Neural crest cell (in vitro differentiated cells): Measurements from ENCODE around the gene RIT2. TPM values are rescaled to one million over a fixed set of nuclear protein-coding genes. Genes with fewer than 3 reads are reported as not detected.
A peak's percentile ranks its signal among the peaks of the same experiment; 100 is the strongest.

Source experiments
- DNase-seq: peaks from one replicate; pipeline ENCODE4 v3.0.0; 2021; ENCODE audit warnings: low read depth, mixed read lengths, low spot score
- H3K27ac Mint-ChIP-seq: one replicate; pipeline ENCODE4 v1.8.0; 2021; ENCODE audit warnings: mild to moderate bottlenecking, mixed read lengths; ENCODE audit not compliant: unreplicated experiment
- H3K27me3 Mint-ChIP-seq: 2 replicates; pipeline ENCODE4 v1.8.0; 2021; ENCODE audit warnings: low read depth, mild to moderate bottlenecking, mixed read lengths
- H3K36me3 Mint-ChIP-seq: 2 replicates; pipeline ENCODE4 v1.8.0; 2021; ENCODE audit warnings: low read depth, mild to moderate bottlenecking, mixed read lengths
- H3K4me1 Mint-ChIP-seq: 2 replicates; pipeline ENCODE4 v1.8.0; 2021; ENCODE audit warnings: mixed read lengths
- H3K4me3 Mint-ChIP-seq: one replicate; pipeline ENCODE4 v1.8.0; 2021; ENCODE audit warnings: mild to moderate bottlenecking, mixed read lengths
- H3K9me3 Mint-ChIP-seq: 2 replicates; pipeline ENCODE4 v1.8.0; 2021; ENCODE audit warnings: mixed read lengths
- total RNA-seq: library from RNA; stranded (reverse); gene quantifications from 2 replicates; pipeline ENCODE4 v1.2.1, GENCODE V29; 2021
- TF ChIP-seq, protein P1 (sequence below): fragments of 200-600 bp; sonication (generic); conservative IDR thresholded peaks from 2 replicates; pipeline ENCODE4 v1.5.0; 2021; ENCODE audit warnings: antibody characterized with exemption, mild to moderate bottlenecking

The RIT2 gene
- total RNA-seq, 1 donor from 2014 or later, result not detected

DNA sequence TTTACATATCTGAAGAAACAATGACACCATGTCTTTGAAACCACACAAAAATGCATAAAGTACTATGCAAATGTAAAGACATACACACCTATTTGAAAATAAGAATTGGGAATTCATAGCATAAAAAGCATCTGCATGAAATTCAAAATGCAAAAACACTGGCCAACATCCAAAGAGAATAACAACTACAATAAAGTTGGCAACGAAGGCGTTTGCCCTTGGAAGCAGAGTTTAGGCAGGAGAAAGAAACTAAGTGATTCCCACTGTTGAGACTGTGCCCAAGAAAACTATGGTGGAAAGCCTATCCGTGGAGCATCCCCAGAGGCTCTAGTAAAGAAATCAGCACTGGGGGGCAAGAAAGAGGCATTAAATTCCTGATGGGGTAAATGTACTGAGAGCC is 292.8 kb downstream of the RIT2 start:
- Mint-ChIP-seq H3K27ac (no peak overlapping the region), H3K9me3 (no peaks in the 10 kb centered on the region), H3K36me3 (no peaks in the 10 kb centered on the region)

DNA sequence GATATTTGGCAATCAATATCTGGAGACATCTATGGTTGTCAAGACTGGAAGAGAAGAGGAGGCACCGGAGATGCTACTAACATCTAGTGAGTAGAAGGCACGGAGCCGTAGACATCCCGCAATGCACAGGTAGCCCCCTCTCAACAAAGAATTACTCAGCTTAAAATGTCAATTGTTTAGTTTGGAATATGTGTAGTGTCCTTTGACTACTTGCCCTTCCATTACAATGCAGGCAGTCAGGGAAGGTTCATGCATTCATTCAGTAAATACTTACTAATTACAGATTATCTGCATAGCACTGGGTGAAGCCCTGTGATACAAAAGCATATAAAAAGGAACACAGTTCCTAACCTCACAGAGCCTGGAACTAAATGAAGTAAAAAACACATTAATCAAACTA is 294.0 kb downstream of the RIT2 start:
- TF ChIP-seq, protein P1, sequence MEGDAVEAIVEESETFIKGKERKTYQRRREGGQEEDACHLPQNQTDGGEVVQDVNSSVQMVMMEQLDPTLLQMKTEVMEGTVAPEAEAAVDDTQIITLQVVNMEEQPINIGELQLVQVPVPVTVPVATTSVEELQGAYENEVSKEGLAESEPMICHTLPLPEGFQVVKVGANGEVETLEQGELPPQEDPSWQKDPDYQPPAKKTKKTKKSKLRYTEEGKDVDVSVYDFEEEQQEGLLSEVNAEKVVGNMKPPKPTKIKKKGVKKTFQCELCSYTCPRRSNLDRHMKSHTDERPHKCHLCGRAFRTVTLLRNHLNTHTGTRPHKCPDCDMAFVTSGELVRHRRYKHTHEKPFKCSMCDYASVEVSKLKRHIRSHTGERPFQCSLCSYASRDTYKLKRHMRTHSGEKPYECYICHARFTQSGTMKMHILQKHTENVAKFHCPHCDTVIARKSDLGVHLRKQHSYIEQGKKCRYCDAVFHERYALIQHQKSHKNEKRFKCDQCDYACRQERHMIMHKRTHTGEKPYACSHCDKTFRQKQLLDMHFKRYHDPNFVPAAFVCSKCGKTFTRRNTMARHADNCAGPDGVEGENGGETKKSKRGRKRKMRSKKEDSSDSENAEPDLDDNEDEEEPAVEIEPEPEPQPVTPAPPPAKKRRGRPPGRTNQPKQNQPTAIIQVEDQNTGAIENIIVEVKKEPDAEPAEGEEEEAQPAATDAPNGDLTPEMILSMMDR, result no peak
- Mint-ChIP-seq H3K27me3 (no peaks in the 10 kb centered on the region), H3K27ac (no peak overlapping the region), H3K4me3 (no peak overlapping the region), H3K36me3 (no peaks in the 10 kb centered on the region), H3K9me3 (no peaks in the 10 kb centered on the region), H3K4me1 (no peaks in the 10 kb centered on the region)
- DNase-seq, result no peak

More for the DNA sequence above, 292.8 kb downstream of the RIT2 start:
- H3K4me1 Mint-ChIP-seq, result no peaks in the 10 kb centered on the region
- no peak for DNase-seq
- TF ChIP-seq, protein P1, result no peak
- no peaks in the 10 kb centered on the region for H3K27me3 Mint-ChIP-seq
- no peak overlapping the region for H3K4me3 Mint-ChIP-seq

DNA sequence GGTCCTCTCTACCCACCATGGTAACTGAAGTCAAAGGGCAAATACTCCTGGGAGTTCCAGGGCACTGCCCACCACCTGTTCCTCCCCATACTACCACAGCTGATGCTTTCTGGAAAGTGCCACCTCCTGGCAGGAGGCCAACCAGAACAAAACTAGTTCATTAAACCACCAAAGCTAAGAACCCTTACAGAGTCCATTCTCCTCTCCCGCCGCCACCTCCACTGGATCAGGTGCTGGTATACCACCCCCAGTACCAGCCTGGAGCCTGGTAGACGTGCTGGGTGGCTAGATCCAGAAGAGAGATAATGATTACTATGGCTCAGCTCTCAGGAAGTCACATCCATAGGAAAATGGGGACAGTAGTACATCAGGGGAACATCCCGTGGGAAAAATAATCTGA is 300.9 kb downstream of the RIT2 start:
- Mint-ChIP-seq H3K27ac (peak overlapping the region; percentile 72), H3K4me1 (no peaks in the 10 kb centered on the region)
- TF ChIP-seq, protein P1, result no peak

DNA sequence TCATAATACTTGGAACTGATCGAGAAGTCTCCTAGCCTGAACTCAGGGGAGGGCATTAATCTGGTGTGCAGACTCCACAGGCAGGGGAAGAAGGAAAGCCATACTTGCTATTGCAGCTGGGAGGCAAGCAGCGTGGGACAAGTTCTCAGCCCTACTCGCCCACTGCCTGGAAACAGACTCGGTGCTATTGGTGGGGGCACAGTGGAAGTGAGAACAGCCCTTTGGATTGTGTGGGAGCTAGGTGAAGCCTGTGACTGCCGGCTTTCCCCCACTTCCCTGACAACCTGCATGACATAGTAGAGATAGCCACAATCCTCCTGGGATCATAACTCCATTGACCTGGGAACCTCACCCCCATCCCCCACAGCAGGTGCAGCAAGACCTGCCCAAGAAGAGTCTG is 301.3 kb downstream of the RIT2 start:
- H3K9me3 Mint-ChIP-seq, result no peaks in the 10 kb centered on the region
- peak overlapping the region; percentile 72 for H3K27ac Mint-ChIP-seq
- no peaks in the 10 kb centered on the region for H3K27me3 Mint-ChIP-seq
- TF ChIP-seq, protein P1, result no peak
- no peaks in the 10 kb centered on the region for H3K36me3 Mint-ChIP-seq
- DNase-seq, result no peak
- no peak overlapping the region for H3K4me3 Mint-ChIP-seq
- no peaks in the 10 kb centered on the region for H3K4me1 Mint-ChIP-seq

More for the DNA sequence above, 300.9 kb downstream of the RIT2 start:
- Mint-ChIP-seq H3K4me3 (no peak overlapping the region), H3K9me3 (no peaks in the 10 kb centered on the region), H3K36me3 (no peaks in the 10 kb centered on the region), H3K27me3 (no peaks in the 10 kb centered on the region)
- no peak for DNase-seq

DNA sequence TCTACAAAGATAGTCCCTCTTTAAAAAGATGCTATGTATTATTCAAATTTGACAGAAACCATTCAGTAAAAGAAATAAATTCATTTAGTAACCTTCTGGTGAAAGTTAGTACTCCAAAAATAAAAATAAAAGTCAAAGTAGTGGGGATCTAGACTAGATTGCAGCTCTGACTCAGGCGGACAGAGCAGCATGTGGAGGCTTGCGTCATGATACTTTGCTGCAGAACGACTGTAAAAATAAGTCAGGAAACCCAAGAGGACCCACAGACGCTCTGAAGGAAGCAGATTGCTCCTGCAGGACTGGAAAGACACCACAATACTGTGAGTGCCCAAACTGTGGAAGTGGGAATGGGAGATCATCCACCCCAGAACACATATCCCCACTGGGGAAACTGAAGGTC is 301.9 kb downstream of the RIT2 start:
- H3K27me3 Mint-ChIP-seq, result no peaks in the 10 kb centered on the region
- H3K4me1 Mint-ChIP-seq, result no peaks in the 10 kb centered on the region
- no peaks in the 10 kb centered on the region for H3K9me3 Mint-ChIP-seq
- DNase-seq, result no peak
- H3K36me3 Mint-ChIP-seq, result no peaks in the 10 kb centered on the region
- H3K4me3 Mint-ChIP-seq, result no peak overlapping the region
- H3K27ac Mint-ChIP-seq, result no peak overlapping the region
- TF ChIP-seq, protein P1, result no peak

DNA sequence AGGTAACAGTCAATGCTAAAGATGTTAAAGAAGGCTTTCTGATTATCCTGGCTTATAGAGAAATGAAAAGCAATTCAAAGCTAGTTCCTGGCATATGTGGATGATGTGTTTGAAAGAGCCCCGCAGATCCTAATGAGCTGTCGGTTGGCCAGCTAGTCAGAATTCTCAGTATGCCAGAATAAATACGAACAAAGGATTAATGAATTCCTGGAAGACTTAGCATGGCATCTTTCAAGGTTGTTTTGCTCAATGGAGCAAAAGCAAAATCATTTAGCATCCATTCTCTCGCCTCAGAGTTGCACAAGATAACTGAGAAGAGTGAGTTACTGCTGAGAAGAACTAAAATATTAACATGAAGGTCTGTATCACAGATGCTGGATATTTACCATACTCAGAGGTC is 307.6 kb downstream of the RIT2 start:
- TF ChIP-seq, protein P1, result no peak
- no peak overlapping the region for H3K27ac Mint-ChIP-seq
- H3K4me1 Mint-ChIP-seq, result peaks cover 17% of the 10 kb centered on the region
- H3K4me3 Mint-ChIP-seq, result no peak overlapping the region
- no peak for DNase-seq
- H3K36me3 Mint-ChIP-seq, result no peaks in the 10 kb centered on the region
- no peaks in the 10 kb centered on the region for H3K9me3 Mint-ChIP-seq
- H3K27me3 Mint-ChIP-seq, result no peaks in the 10 kb centered on the region
